Tibial artery (tissue), 4 donors: Measurements from ENCODE around the gene ZNF652.
"Not testable (repeated sequence)": the region's sequence is repeated elsewhere in the genome, so short reads cannot be mapped to it uniquely, and the experiment has no call there.

Source experiments
- DNase-seq, 2 donors: peaks; one replicate each; pipeline ENCODE4 v3.0.0-alpha.2; 2019
- H3K27ac ChIP-seq, 2 donors: fragments of 200-600 bp; sonication (generic) in 1 of 2; 1 replicate in 1 of 2; 2 replicates in 1 of 2; pipeline ENCODE4 v1.5.1; 2018 to 2019; ENCODE audit warnings: mild to moderate bottlenecking in 1 of 2
- H3K27me3 ChIP-seq, 2 donors: fragments of 200-600 bp; sonication (generic) in 1 of 2; one replicate each; pipeline versions ENCODE4 v1.5.1 to v1.6.0; 2016 to 2019
- H3K36me3 ChIP-seq, 3 donors: fragments of 200-600 bp; sonication (generic) in 2 of 3; one replicate each; pipeline ENCODE4 v1.5.1; 2016 to 2019; ENCODE audit warnings: mild to moderate bottlenecking in 2 of 3
- H3K4me1 ChIP-seq, 4 donors: fragments of 200-600 bp; sonication (generic) in 2 of 4; 1 replicate in 3 of 4; 2 replicates in 1 of 4; pipeline ENCODE4 v1.5.1; 2016 to 2019
- H3K4me3 ChIP-seq, 2 donors: fragments of 200-600 bp; sonication (generic) in 1 of 2; 1 replicate in 1 of 2; 2 replicates in 1 of 2; pipeline ENCODE4 v1.5.1; 2018 to 2019; ENCODE audit warnings: mild to moderate bottlenecking in 2 of 2
- H3K9me3 ChIP-seq, 3 donors: fragments of 200-600 bp; sonication (generic) in 1 of 3; one replicate each; pipeline ENCODE4 v1.5.1; 2016 to 2019
- CTCF ChIP-seq, 2 experiments: fragments of 200-600 bp in 1 of 2; fragments of 450-650 bp in 1 of 2; IDR thresholded peaks; one replicate each; pipeline ENCODE4 v1.5.1; 2017 to 2019; ENCODE audit warnings: antibody characterized with exemption in 2 of 2, mild to moderate bottlenecking in 1 of 2, moderate library complexity in 1 of 2
- intact Hi-C: fragments of 100-400 bp; cut with DNase I; formaldehyde crosslinking; loops from one replicate; pipeline ENCODE4 v1.15.0; 2023; ENCODE audit warnings: low total_unique reads

Gene ZNF652

GRCh38 chr17:49280918-49281317, 81.1 kb downstream of the ZNF652 start:
- Histone ChIP-seq H3K4me1 (no peaks in the 10 kb centered on the region), H3K9me3 (no peaks in the 10 kb centered on the region), H3K36me3 (no peaks in the 10 kb centered on the region), H3K4me3 (no peak overlapping the region), H3K27me3 (no peaks in the 10 kb centered on the region), H3K27ac (no peak overlapping the region)
- TF ChIP-seq CTCF (IDR thresholded peaks at IDR 0.05): no peak
- peak in 1 of 2 donors; percentile 19 for DNase-seq
- intact Hi-C loops: no loop called here

- Histone ChIP-seq H3K36me3 (no peaks in the 10 kb centered on the region), H3K4me1 (no peaks in the 10 kb centered on the region), H3K27me3 (no peaks in the 10 kb centered on the region), H3K27ac (no peak overlapping the region), H3K4me3 (no peak overlapping the region), H3K9me3 (no peaks in the 10 kb centered on the region)
- peak in 1 of 2 donors; percentile 43 for DNase-seq
- intact Hi-C loops: no loop called here
- no peak for TF ChIP-seq CTCF (IDR thresholded peaks at IDR 0.05)
These were observed 82.0 kb downstream of the ZNF652 start for GRCh38 chr17:49280061-49280460.

DNA sequence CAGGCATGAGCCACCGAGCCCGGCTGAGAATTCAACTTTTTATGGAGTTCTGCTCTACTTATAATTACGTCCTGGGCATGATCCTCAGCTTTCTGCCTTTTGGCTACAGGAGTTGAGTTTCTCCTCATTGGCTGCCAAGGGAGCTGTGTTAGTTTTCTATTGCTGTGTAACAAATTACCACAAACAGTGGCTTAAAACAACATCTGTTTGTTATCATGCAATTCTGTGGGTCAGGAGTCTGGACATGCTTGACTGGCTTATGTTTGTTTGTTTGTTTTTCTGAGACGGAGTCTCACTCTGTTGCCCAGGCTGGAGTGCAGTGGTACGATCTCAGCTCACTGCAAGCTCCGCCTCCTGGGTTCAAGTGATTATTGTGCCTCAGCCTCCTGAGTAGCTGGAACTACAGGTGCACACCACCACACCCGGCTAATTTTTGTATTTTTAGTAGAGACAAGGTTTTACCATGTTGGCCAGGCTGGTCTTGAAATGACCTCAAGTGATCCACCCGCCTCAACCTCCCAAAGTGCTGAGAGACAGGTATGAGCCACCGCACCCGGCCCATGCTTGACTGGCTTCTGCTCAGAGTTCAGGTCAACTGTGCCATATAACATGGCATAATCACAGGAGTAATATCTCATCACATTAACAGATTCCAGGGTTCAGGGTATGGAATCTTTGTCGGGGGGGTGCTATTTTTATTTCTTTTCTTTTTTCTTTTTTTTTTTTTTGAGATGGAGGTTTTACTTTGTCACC, 82.6 kb downstream of the ZNF652 start:
- intact Hi-C loops, H3K36me3 ChIP-seq, H3K27me3 ChIP-seq, H3K27ac ChIP-seq, H3K4me1 ChIP-seq, H3K4me3 ChIP-seq, H3K9me3 ChIP-seq: not testable (repeated sequence)
- DNase-seq: peak in 1 of 2 donors; percentile 40

DNA sequence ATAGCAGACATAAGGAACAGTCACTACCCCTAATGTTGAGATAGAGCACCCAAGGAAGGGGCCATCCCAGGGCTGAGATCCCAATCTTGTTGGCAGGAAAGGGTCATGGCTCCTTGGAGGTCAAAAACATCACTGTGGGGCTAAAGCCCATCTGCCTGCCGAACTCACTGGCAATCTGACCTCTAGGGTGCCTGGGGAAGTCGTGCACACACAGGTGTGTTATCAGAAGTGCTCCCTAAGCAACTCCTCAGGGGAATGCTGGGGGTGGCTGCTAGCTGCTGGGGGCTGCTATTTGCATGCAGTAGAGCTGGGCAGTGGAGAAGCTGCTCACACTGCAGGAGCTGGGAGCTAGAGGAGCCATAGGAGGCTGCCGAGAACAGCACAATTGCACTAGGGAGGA, 84.0 kb downstream of the ZNF652 start:
- H3K27me3 ChIP-seq: no peaks in the 10 kb centered on the region
- H3K36me3 ChIP-seq: no peaks in the 10 kb centered on the region
- H3K27ac ChIP-seq: no peak overlapping the region
- H3K4me3 ChIP-seq: no peak overlapping the region
- H3K9me3 ChIP-seq: no peaks in the 10 kb centered on the region
- intact Hi-C loops: no loop called here
- H3K4me1 ChIP-seq: no peaks in the 10 kb centered on the region
- no peak for TF ChIP-seq CTCF (IDR thresholded peaks at IDR 0.05)
- DNase-seq: peak in 1 of 2 donors; percentile 9

GRCh38 chr17:49277638-49278037, 84.4 kb downstream of the ZNF652 start:
- H3K27me3 ChIP-seq: no peaks in the 10 kb centered on the region
- intact Hi-C loops: no loop called here
- no peak overlapping the region for H3K27ac ChIP-seq

DNA sequence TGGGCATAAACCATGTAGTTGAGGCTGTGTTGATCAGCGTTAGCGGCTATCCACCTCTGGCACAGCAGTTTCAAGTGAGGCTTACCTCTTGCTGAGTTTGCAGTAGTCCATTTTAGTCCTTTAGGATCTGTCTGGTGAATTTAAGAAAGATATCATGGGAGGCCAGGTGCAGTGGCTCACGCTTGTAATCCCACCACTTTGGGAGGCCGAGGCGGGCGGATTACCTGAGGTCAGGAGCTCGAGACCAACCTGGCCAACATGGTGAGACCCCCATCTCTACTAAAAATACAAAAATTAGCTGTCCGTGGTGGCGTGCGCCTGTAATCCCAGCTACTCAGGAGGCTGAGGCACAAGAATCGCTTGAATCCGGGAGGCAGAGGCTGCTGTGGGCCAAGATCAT, 86.1 kb downstream of the ZNF652 start:
- H3K27ac ChIP-seq, H3K4me1 ChIP-seq, H3K27me3 ChIP-seq, intact Hi-C loops, H3K9me3 ChIP-seq, H3K36me3 ChIP-seq, H3K4me3 ChIP-seq, DNase-seq: not testable (repeated sequence)

More at GRCh38 chr17:49277638-49278037, 84.4 kb downstream of the ZNF652 start:
- Histone ChIP-seq H3K36me3 (no peaks in the 10 kb centered on the region), H3K4me1 (no peaks in the 10 kb centered on the region), H3K4me3 (no peak overlapping the region), H3K9me3 (no peaks in the 10 kb centered on the region)
- DNase-seq: peak in 1 of 2 donors; percentile 33
- no peak for TF ChIP-seq CTCF (IDR thresholded peaks at IDR 0.05)
